SK-N-SH treated with all-trans-retinoic acid at 6 μM for 48 hours (cell line): ENCODE measurements around the gene AHR.

Experiments
- ISL1 ChIP-seq: fragments of 250-450 bp; sonication (Bioruptor Pico); IDR thresholded peaks from 2 replicates; pipeline ENCODE4 v2.1.2; 2022; ENCODE audit warnings: mild to moderate bottlenecking, moderate library complexity
- RARB ChIP-seq: fragments of 250-450 bp; sonication (Bioruptor Pico); IDR thresholded peaks from 2 replicates; pipeline ENCODE4 v1.8.0; 2021; ENCODE audit warnings: mild to moderate bottlenecking, moderate library complexity
- ZFP3 ChIP-seq: fragments of 250-450 bp; sonication (Bioruptor Pico); IDR thresholded peaks from 2 replicates; pipeline ENCODE4 v1.5.0; 2020; ENCODE audit warnings: mild to moderate bottlenecking, moderate library complexity
- ZFP30 ChIP-seq: fragments of 450-650 bp; formaldehyde crosslinking; IDR thresholded peaks from 2 replicates; pipeline ENCODE4 v1.5.0; 2022; ENCODE audit warnings: mild to moderate bottlenecking, moderate library complexity
- ZNF70 ChIP-seq: fragments of 450-650 bp; formaldehyde crosslinking; IDR thresholded peaks from 2 replicates; pipeline ENCODE4 v1.5.0; 2020; ENCODE audit warnings: mild to moderate bottlenecking, moderate library complexity
- TF ChIP-seq, protein P1 (sequence below): fragments of 250-450 bp; sonication (Bioruptor Pico); IDR thresholded peaks from 2 replicates; pipeline ENCODE4 v1.8.0; 2020; ENCODE audit warnings: mild to moderate bottlenecking, moderate library complexity, borderline replicate concordance
- TF ChIP-seq, protein P2 (sequence below): fragments of 250-450 bp; sonication (Bioruptor Pico); IDR thresholded peaks from 2 replicates; pipeline ENCODE4 v1.8.0; 2021; ENCODE audit warnings: low read depth, mild to moderate bottlenecking, moderate library complexity, borderline replicate concordance

DNA sequence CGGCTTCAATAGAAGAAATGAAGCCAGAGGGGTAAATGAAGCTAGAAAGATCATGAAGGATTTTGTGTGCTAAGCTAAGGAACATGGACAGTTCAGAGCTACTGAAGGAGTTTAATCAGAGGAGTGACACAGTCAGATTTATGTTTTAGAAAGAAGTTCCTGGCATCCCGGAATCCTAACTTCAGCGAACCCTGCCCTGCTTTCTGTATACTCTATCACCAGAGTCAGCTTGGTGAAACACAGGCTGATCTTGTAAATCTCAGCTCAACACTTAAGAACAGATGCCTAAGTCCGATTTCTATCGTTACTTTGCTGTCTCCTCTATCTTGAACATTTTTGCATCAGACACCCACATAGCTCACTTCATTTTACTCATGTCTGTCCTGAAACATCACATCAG is 9.1 kb downstream of the AHR start:
- TF ChIP-seq, protein P1, sequence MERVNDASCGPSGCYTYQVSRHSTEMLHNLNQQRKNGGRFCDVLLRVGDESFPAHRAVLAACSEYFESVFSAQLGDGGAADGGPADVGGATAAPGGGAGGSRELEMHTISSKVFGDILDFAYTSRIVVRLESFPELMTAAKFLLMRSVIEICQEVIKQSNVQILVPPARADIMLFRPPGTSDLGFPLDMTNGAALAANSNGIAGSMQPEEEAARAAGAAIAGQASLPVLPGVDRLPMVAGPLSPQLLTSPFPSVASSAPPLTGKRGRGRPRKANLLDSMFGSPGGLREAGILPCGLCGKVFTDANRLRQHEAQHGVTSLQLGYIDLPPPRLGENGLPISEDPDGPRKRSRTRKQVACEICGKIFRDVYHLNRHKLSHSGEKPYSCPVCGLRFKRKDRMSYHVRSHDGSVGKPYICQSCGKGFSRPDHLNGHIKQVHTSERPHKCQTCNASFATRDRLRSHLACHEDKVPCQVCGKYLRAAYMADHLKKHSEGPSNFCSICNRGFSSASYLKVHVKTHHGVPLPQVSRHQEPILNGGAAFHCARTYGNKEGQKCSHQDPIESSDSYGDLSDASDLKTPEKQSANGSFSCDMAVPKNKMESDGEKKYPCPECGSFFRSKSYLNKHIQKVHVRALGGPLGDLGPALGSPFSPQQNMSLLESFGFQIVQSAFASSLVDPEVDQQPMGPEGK (CRISPR knock-in tag) = no peak
- TF ChIP-seq, protein P2, sequence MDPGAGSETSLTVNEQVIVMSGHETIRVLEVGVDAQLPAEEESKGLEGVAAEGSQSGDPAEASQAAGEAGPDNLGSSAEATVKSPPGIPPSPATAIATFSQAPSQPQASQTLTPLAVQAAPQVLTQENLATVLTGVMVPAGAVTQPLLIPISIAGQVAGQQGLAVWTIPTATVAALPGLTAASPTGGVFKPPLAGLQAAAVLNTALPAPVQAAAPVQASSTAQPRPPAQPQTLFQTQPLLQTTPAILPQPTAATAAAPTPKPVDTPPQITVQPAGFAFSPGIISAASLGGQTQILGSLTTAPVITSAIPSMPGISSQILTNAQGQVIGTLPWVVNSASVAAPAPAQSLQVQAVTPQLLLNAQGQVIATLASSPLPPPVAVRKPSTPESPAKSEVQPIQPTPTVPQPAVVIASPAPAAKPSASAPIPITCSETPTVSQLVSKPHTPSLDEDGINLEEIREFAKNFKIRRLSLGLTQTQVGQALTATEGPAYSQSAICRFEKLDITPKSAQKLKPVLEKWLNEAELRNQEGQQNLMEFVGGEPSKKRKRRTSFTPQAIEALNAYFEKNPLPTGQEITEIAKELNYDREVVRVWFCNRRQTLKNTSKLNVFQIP (CRISPR knock-in tag) = no peak
- TF ChIP-seq ZFP3 (CRISPR knock-in tag) (no peak), ZFP30 (CRISPR knock-in tag) (no peak), RARB (CRISPR knock-in tag) (no peak), ISL1 (no peak), ZNF70 (CRISPR knock-in tag) (no peak)
